Common myeloid progenitor, CD34-positive (primary cell): ENCODE results near the gene AGMAT.

Experiments used
- CTCF ChIA-PET: fragments of 350-600 bp; sonication (Branson Sonifier 250); formaldehyde crosslinking; loops from one replicate; lab custom pipeline; 2021; ENCODE audit warnings: antibody characterized with exemption; lab: Charles Lee
- POLR2A ChIA-PET: fragments of 350-600 bp; sonication (Branson Sonifier 250); formaldehyde crosslinking; loops from one replicate; lab custom pipeline; 2021; ENCODE audit warnings: antibody characterized with exemption; lab: Charles Lee
- DNase-seq, 3 donors: peaks; one replicate each; pipeline versions ENCODE4 v3.0.0 to v3.0.0-alpha.2; 2013
- H3K27ac ChIP-seq, 2 experiments: 1 replicate in 1 of 2; 2 replicates in 1 of 2; pipeline ENCODE4 v1.7.0; 2013; ENCODE audit warnings: inconsistent platforms in 2 of 2, low read length in 2 of 2, mild to moderate bottlenecking in 2 of 2, low read depth in 1 of 2, moderate library complexity in 1 of 2; ENCODE audit not compliant: severe bottlenecking in 2 of 2, insufficient read depth in 1 of 2, poor library complexity in 1 of 2
- H3K27me3 ChIP-seq, 5 experiments: replicated peaks in 2 of 5; 1 replicate in 3 of 5; 2 replicates in 2 of 5; pipeline versions ENCODE4 v1.6.1 to v1.7.0; 2013; ENCODE audit warnings: low read length in 4 of 5, mild to moderate bottlenecking in 2 of 5, moderate library complexity in 2 of 5, inconsistent platforms in 1 of 5; ENCODE audit not compliant: insufficient read depth in 5 of 5, control insufficient read depth in 4 of 5
- H3K36me3 ChIP-seq, 4 experiments: 1 replicate in 2 of 4; 2 replicates in 2 of 4; pipeline versions ENCODE4 v1.6.1 to v1.7.0; 2013; ENCODE audit warnings: low read length in 3 of 4, control low read depth in 1 of 4, mild to moderate bottlenecking in 1 of 4; ENCODE audit not compliant: control insufficient read depth in 4 of 4, insufficient read depth in 4 of 4
- H3K4me1 ChIP-seq, 4 experiments: 1 replicate in 3 of 4; 2 replicates in 1 of 4; pipeline versions ENCODE4 v1.6.1 to v1.7.1; 2013; ENCODE audit warnings: low read length in 3 of 4, mild to moderate bottlenecking in 3 of 4, control low read depth in 1 of 4, inconsistent platforms in 1 of 4, moderate library complexity in 1 of 4; ENCODE audit not compliant: control insufficient read depth in 4 of 4, insufficient read depth in 4 of 4; ENCODE audit errors: control extremely low read depth in 1 of 4
- H3K4me3 ChIP-seq, 7 experiments: 1 replicate in 4 of 7; 2 replicates in 3 of 7; pipeline versions ENCODE4 v1.5.1 to v1.7.0; 2013; ENCODE audit warnings: mild to moderate bottlenecking in 7 of 7, low read length in 6 of 7, moderate library complexity in 6 of 7, inconsistent platforms in 2 of 7, low read depth in 2 of 7, control low read depth in 1 of 7; ENCODE audit not compliant: insufficient read depth in 4 of 7, control insufficient read depth in 1 of 7; ENCODE audit errors: extremely low read depth in 1 of 7
- H3K9me3 ChIP-seq, 5 experiments: 1 replicate in 4 of 5; 2 replicates in 1 of 5; pipeline versions ENCODE4 v1.6.1 to v1.7.1; 2013; ENCODE audit warnings: low read length in 4 of 5, mild to moderate bottlenecking in 2 of 5, inconsistent platforms in 1 of 5, low read depth in 1 of 5, moderate library complexity in 1 of 5; ENCODE audit not compliant: control insufficient read depth in 4 of 5, insufficient read depth in 2 of 5; ENCODE audit errors: control extremely low read depth in 1 of 5
- WGBS: methylation state at CpG from one replicate; pipeline ENCODE4 v1.1.5; 2013; ENCODE audit not compliant: insufficient coverage; 5-methylcytosine and 5-hydroxymethylcytosine counted together

Gene AGMAT

GRCh38 chr1:15558516-15558915 lies 26.3 kb downstream of the AGMAT start:
- Histone ChIP-seq H3K9me3 (no peaks in the 10 kb centered on the region), H3K27ac (no peak overlapping the region), H3K4me3 (no peak overlapping the region), H3K27me3 (no peaks in the 10 kb centered on the region), H3K36me3 (peaks cover 11 to 34% (median 25%) of the 10 kb centered on the region in 4 experiments), H3K4me1 (no peaks in the 10 kb centered on the region)
- WGBS = 100% methylated on average over 1 of the region's 4 CpGs
- ChIA-PET CTCF (no interaction called here), POLR2A (no interaction called here)
- DNase-seq = no peak

GRCh38 chr1:15557594-15557993 lies 27.3 kb downstream of the AGMAT start:
- H3K27ac ChIP-seq = no peak overlapping the region
- ChIA-PET POLR2A (no interaction called here), CTCF (no interaction called here)
- H3K27me3 ChIP-seq = no peaks in the 10 kb centered on the region
- no peaks in the 10 kb centered on the region for H3K4me1 ChIP-seq
- DNase-seq = no peak
- H3K4me3 ChIP-seq = no peak overlapping the region
- no peaks in the 10 kb centered on the region for H3K9me3 ChIP-seq
- 100% methylated on average over 2 of the region's 2 CpGs for whole genome bisulfite sequencing
- peaks cover 11 to 29% (median 22%) of the 10 kb centered on the region in 4 experiments for H3K36me3 ChIP-seq

GRCh38 chr1:15557008-15557407 lies 27.8 kb downstream of the AGMAT start:
- no peaks in the 10 kb centered on the region for H3K4me1 ChIP-seq
- WGBS = no CpG with 5 or more reads among the region's 2 CpGs
- H3K9me3 ChIP-seq = no peaks in the 10 kb centered on the region
- ChIA-PET CTCF (interaction anchor here (0.9 kb wide), 1 partner anchor 14 kb away, joined by 3 read pairs; no protein-coding TSS in a partner anchor), POLR2A (no interaction called here)
- H3K4me3 ChIP-seq = no peak overlapping the region
- peaks cover 9 to 25% (median 19%) of the 10 kb centered on the region in 4 experiments for H3K36me3 ChIP-seq
- no peaks in the 10 kb centered on the region for H3K27me3 ChIP-seq
- no peak for DNase-seq
- no peak overlapping the region for H3K27ac ChIP-seq

GRCh38 chr1:15550573-15550972 lies 34.3 kb downstream of the AGMAT start:
- no peaks in the 10 kb centered on the region for H3K4me1 ChIP-seq
- no peaks in the 10 kb centered on the region for H3K27me3 ChIP-seq
- no peaks in the 10 kb centered on the region for H3K9me3 ChIP-seq
- ChIA-PET POLR2A (no interaction called here), CTCF (no interaction called here)
- H3K36me3 ChIP-seq = peaks cover 10 to 43% (median 18%) of the 10 kb centered on the region in 4 experiments
- no peak for DNase-seq
- WGBS = 94% methylated on average over 3 of the region's 6 CpGs
- H3K4me3 ChIP-seq = no peak overlapping the region
- no peak overlapping the region for H3K27ac ChIP-seq

GRCh38 chr1:15546641-15547040 lies 38.2 kb downstream of the AGMAT start:
- CTCF ChIA-PET = no interaction called here
- POLR2A ChIA-PET = no interaction called here
- H3K9me3 ChIP-seq = no peaks in the 10 kb centered on the region
- no peak overlapping the region for H3K4me3 ChIP-seq
- no peaks in the 10 kb centered on the region for H3K4me1 ChIP-seq
- H3K27me3 ChIP-seq = no peaks in the 10 kb centered on the region
- peaks cover 10 to 71% (median 41%) of the 10 kb centered on the region in 4 experiments for H3K36me3 ChIP-seq
- H3K27ac ChIP-seq = no peak overlapping the region
- no CpG with 5 or more reads among the region's 2 CpGs for WGBS
- no peak for DNase-seq

- POLR2A ChIA-PET = no interaction called here
These were observed 41.0 kb downstream of the AGMAT start for GRCh38 chr1:15543589-15544568.

GRCh38 chr1:15543251-15543588 lies 41.6 kb downstream of the AGMAT start:
- POLR2A ChIA-PET = no interaction called here
- no peak overlapping the region for H3K4me3 ChIP-seq
- H3K9me3 ChIP-seq = no peaks in the 10 kb centered on the region
- no peak for DNase-seq
- no peaks in the 10 kb centered on the region for H3K4me1 ChIP-seq
- 100% methylated on average over 5 of the region's 5 CpGs for WGBS
- peaks cover 12 to 77% (median 48%) of the 10 kb centered on the region in 4 experiments for H3K36me3 ChIP-seq
- H3K27ac ChIP-seq = peak overlapping the region in 1 of 2 experiments; percentile 54
- CTCF ChIA-PET = no interaction called here
- H3K27me3 ChIP-seq = no peaks in the 10 kb centered on the region

More at GRCh38 chr1:15543589-15544568, 41.0 kb downstream of the AGMAT start:
- CTCF ChIA-PET = no interaction called here
- 96% methylated on average over 10 of the region's 12 CpGs for WGBS
- Histone ChIP-seq H3K27ac (peak overlapping the region in 1 of 2 experiments; percentile 54), H3K27me3 (no peaks in the 10 kb centered on the region), H3K36me3 (peaks cover 14 to 75% (median 47%) of the 10 kb centered on the region in 4 experiments), H3K4me1 (no peaks in the 10 kb centered on the region), H3K4me3 (no peak overlapping the region), H3K9me3 (no peaks in the 10 kb centered on the region)
- no peak for DNase-seq
